Astrocyte (in vitro differentiated cells and primary cell): Measurements from ENCODE around the gene RFTN1. TPM values are rescaled to one million over a fixed set of nuclear protein-coding genes. Genes with fewer than 3 reads are reported as not detected.
A peak's percentile ranks its signal among the peaks of the same experiment; 100 is the strongest.

Experiments
- DNase-seq: peaks from one replicate; pipeline ENCODE4 v3.0.0-alpha.2; 2010; ENCODE audit warnings: low read depth
- FAIRE-seq: peaks from 2 replicates; lab custom pipeline; 2011; peaks lifted over from hg19 to GRCh38; lab: Jason Lieb, UNC
- H2AFZ ChIP-seq: 2 replicates; pipeline ENCODE4 v1.6.0; 2012; ENCODE audit warnings: low read depth, low read length, inconsistent platforms
- H3K27ac ChIP-seq: 2 replicates; pipeline ENCODE4 v1.5.1; 2011; ENCODE audit warnings: low read depth, low read length, inconsistent platforms
- H3K27me3 ChIP-seq: 2 replicates; pipeline ENCODE4 v1.6.0; 2011; ENCODE audit warnings: low read length, inconsistent platforms; ENCODE audit not compliant: insufficient read depth
- H3K36me3 ChIP-seq: 2 replicates; pipeline ENCODE4 v1.5.1; 2011; ENCODE audit warnings: low read length, inconsistent platforms; ENCODE audit not compliant: insufficient read depth
- H3K4me1 ChIP-seq: 2 replicates; pipeline ENCODE4 v1.5.1; 2011; ENCODE audit warnings: low read length, inconsistent platforms; ENCODE audit not compliant: insufficient read depth
- H3K4me2 ChIP-seq: 2 replicates; pipeline ENCODE4 v1.6.0; 2012; ENCODE audit warnings: low read length, inconsistent platforms
- H3K4me3 ChIP-seq: 2 replicates; pipeline ENCODE4 v1.5.1; 2011; ENCODE audit warnings: low read depth, mild to moderate bottlenecking, low read length, inconsistent platforms; ENCODE audit not compliant: insufficient read depth
- H3K79me2 ChIP-seq: 2 replicates; pipeline ENCODE4 v1.6.0; 2012; ENCODE audit warnings: mild to moderate bottlenecking, low read length, inconsistent platforms; ENCODE audit not compliant: insufficient read depth
- H3K9ac ChIP-seq: 2 replicates; pipeline ENCODE4 v1.6.0; 2012; ENCODE audit warnings: mild to moderate bottlenecking, low read length, inconsistent platforms
- H3K9me3 ChIP-seq: 2 replicates; pipeline ENCODE4 v1.5.1; 2012; ENCODE audit warnings: low read depth, mild to moderate bottlenecking, low read length, inconsistent platforms; ENCODE audit not compliant: insufficient read depth
- H4K20me1 ChIP-seq: 2 replicates; pipeline ENCODE4 v1.6.0; 2012; ENCODE audit warnings: low read length, inconsistent platforms; ENCODE audit not compliant: insufficient read depth
- H3K27ac Mint-ChIP-seq: one replicate; pipeline ENCODE4 v1.8.0; 2021; ENCODE audit warnings: mild to moderate bottlenecking, mixed read lengths; ENCODE audit not compliant: unreplicated experiment
- H3K27me3 Mint-ChIP-seq: one replicate; pipeline ENCODE4 v1.8.0; 2021; ENCODE audit warnings: low read depth, mixed read lengths; ENCODE audit not compliant: unreplicated experiment
- H3K36me3 Mint-ChIP-seq: one replicate; pipeline ENCODE4 v1.8.0; 2021; ENCODE audit warnings: low read depth, mixed read lengths; ENCODE audit not compliant: unreplicated experiment
- H3K4me1 Mint-ChIP-seq: one replicate; pipeline ENCODE4 v1.8.0; 2021; ENCODE audit warnings: low read depth, mixed read lengths; ENCODE audit not compliant: unreplicated experiment
- H3K4me3 Mint-ChIP-seq: one replicate; pipeline ENCODE4 v1.8.0; 2021; ENCODE audit warnings: mild to moderate bottlenecking, moderate library complexity, mixed read lengths; ENCODE audit not compliant: unreplicated experiment
- H3K9me3 Mint-ChIP-seq: one replicate; pipeline ENCODE4 v1.8.0; 2021; ENCODE audit warnings: mild to moderate bottlenecking, mixed read lengths; ENCODE audit not compliant: unreplicated experiment
- CTCF ChIP-seq: IDR thresholded peaks from 2 replicates; pipeline ENCODE4 v1.5.1; 2011; ENCODE audit warnings: low read depth, mild to moderate bottlenecking, inconsistent platforms, low read length, moderate library complexity; ENCODE audit not compliant: insufficient read depth
- EZH2 ChIP-seq: IDR thresholded peaks from 2 replicates; pipeline ENCODE4 v1.6.1; 2012; ENCODE audit warnings: mild to moderate bottlenecking, low read length, inconsistent platforms; ENCODE audit not compliant: insufficient read depth
- total RNA-seq: library from RNA; stranded (reverse); gene quantifications from 2 replicates; pipeline ENCODE4 v1.2.1, GENCODE V29; 2021

RFTN1 gene
- total RNA-seq, 1 donor from 2014 or later: 49.5 TPM

GRCh38 chr3:16423947-16424673 lies 89.4 kb downstream of the RFTN1 start:
- Mint-ChIP-seq H3K36me3 (peaks cover 7% of the 10 kb centered on the region), H3K4me1 (peaks cover 37% of the 10 kb centered on the region), H3K27ac (no peak overlapping the region), H3K4me3 (no peak overlapping the region), H3K27me3 (no peaks in the 10 kb centered on the region), H3K9me3 (no peaks in the 10 kb centered on the region)
- H3K4me1 ChIP-seq: peaks cover 20% of the 10 kb centered on the region
- no peaks in the 10 kb centered on the region for H3K9me3 ChIP-seq
- no peak overlapping the region for H2AFZ ChIP-seq
- H4K20me1 ChIP-seq: peaks cover 71% of the 10 kb centered on the region
- H3K36me3 ChIP-seq: no peaks in the 10 kb centered on the region
- no peak overlapping the region for H3K4me3 ChIP-seq
- no peak overlapping the region for H3K9ac ChIP-seq
- no peak overlapping the region for H3K4me2 ChIP-seq
- no peak overlapping the region for H3K27ac ChIP-seq
- DNase-seq (no peak), FAIRE-seq (no peak)
- peaks cover 24% of the 10 kb centered on the region for H3K79me2 ChIP-seq
- H3K27me3 ChIP-seq: no peaks in the 10 kb centered on the region
- no peak for TF ChIP-seq CTCF
- TF ChIP-seq EZH2: no peak

GRCh38 chr3:16423298-16423697 lies 90.2 kb downstream of the RFTN1 start:
- Mint-ChIP-seq H3K27me3 (no peaks in the 10 kb centered on the region), H3K27ac (no peak overlapping the region), H3K36me3 (peaks cover 6% of the 10 kb centered on the region), H3K9me3 (no peaks in the 10 kb centered on the region), H3K4me1 (peaks cover 36% of the 10 kb centered on the region), H3K4me3 (no peak overlapping the region)
- no peak overlapping the region for H3K27ac ChIP-seq
- H2AFZ ChIP-seq: no peak overlapping the region
- no peaks in the 10 kb centered on the region for H3K27me3 ChIP-seq
- no peak overlapping the region for H3K4me3 ChIP-seq
- peaks cover 24% of the 10 kb centered on the region for H3K79me2 ChIP-seq
- no peak overlapping the region for H3K9ac ChIP-seq
- no peaks in the 10 kb centered on the region for H3K36me3 ChIP-seq
- FAIRE-seq (no peak), DNase-seq (no peak)
- no peak for TF ChIP-seq EZH2
- no peak for TF ChIP-seq CTCF
- peaks cover 22% of the 10 kb centered on the region for H3K4me1 ChIP-seq
- H4K20me1 ChIP-seq: peaks cover 71% of the 10 kb centered on the region
- H3K4me2 ChIP-seq: no peak overlapping the region
- H3K9me3 ChIP-seq: no peaks in the 10 kb centered on the region

GRCh38 chr3:16419640-16420241 lies 93.8 kb downstream of the RFTN1 start:
- no peaks in the 10 kb centered on the region for H3K9me3 ChIP-seq
- TF ChIP-seq EZH2 (no peak), CTCF (no peak)
- H3K4me3 ChIP-seq: no peak overlapping the region
- peaks cover 26% of the 10 kb centered on the region for H3K4me1 Mint-ChIP-seq
- H3K36me3 Mint-ChIP-seq: peaks cover 1% of the 10 kb centered on the region
- H4K20me1 ChIP-seq: peaks cover 42% of the 10 kb centered on the region
- H3K27me3 Mint-ChIP-seq: no peaks in the 10 kb centered on the region
- peak overlapping the region; percentile 41 for H3K27ac Mint-ChIP-seq
- peaks cover 17% of the 10 kb centered on the region for H3K79me2 ChIP-seq
- H3K27ac ChIP-seq: no peak overlapping the region
- H3K9ac ChIP-seq: no peak overlapping the region
- peaks cover 12% of the 10 kb centered on the region for H3K4me1 ChIP-seq
- H2AFZ ChIP-seq: no peak overlapping the region
- no peaks in the 10 kb centered on the region for H3K36me3 ChIP-seq
- H3K27me3 ChIP-seq: no peaks in the 10 kb centered on the region
- DNase-seq (peak; percentile 42), FAIRE-seq (peak; percentile 93)
- peak overlapping the region; percentile 76 for H3K4me3 Mint-ChIP-seq
- H3K9me3 Mint-ChIP-seq: no peaks in the 10 kb centered on the region
- peak overlapping the region; percentile 54 for H3K4me2 ChIP-seq
